ENCODE data around the gene KDM6A.
"Not testable (repeated sequence)": the region's sequence is repeated elsewhere in the genome, so short reads cannot be mapped to it uniquely, and the experiment has no call there.

The KDM6A gene

DNA sequence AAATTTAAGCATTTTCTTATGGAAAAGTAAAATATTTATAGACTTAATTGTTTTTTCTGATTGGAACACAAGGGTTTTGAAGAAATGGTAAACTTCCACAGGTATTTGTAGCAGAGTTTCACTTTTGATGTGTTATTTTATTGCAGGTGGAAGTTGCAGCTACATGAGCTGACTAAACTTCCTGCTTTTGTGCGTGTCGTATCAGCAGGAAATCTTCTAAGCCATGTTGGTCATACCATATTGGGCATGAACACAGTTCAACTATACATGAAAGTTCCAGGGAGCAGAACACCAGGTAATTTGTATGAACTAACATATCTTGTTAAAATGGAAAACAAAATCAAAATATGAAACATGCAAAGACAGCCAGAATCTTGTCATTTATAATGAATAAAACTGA lies 210.3 kb downstream of the KDM6A start:
- DNase-seq (ENCODE audit: low read depth): no peak

GRCh38 chrX:45110494-45110893 lies 237.5 kb downstream of the KDM6A start:
- DNase-seq (ENCODE audit: low read depth): no peak

DNA sequence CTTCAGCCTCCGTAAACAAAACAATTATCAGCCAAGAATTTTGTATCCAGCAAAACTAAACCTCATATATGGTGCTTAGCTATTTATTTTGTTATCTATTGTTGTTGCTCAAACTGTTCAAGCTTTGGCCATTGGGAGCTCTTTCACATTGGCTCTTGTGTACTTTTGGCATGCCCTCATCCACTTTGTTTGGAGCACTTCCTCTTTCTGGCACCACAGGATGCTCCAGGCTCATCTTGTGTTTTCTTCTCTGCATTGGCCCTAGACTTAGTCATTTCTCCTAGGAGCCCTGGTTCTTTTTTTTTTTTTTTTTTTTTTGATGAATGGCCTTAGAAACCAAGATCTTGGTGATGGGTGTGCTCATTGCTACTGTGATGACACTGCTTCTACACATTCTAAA lies 253.2 kb downstream of the KDM6A start:
- no peak for DNase-seq (ENCODE audit: low read depth)

- DNase-seq (ENCODE audit: low read depth): no peak
Observed at GRCh38 chrX:45128896-45129454, 256.0 kb downstream of the KDM6A start.

- no peak for DNase-seq (ENCODE audit: low read depth)
Observed at GRCh38 chrX:45133465-45133864, 260.5 kb downstream of the KDM6A start.

GRCh38 chrX:45134315-45134731 lies 261.3 kb downstream of the KDM6A start:
- no peak for DNase-seq (ENCODE audit: low read depth)

DNA sequence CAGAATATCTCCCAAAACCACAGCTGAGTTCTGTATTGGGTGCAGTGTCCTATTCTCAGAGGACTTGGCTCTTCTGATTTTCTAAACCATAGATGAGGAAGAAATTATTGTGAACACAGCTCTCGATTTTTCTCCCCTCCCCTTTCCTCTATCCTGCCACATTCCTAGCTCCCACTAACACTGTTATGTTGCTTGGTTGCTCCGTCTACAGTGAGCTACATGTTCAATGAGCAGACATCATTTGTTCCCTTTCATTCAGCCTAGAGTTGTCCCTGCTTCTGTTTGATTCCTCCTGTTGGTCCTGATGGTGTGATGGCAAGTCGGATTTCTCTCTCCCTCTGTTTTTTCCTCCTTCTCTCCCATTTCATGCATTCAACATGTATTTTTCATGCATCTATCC lies 261.8 kb downstream of the KDM6A start:
- no peak for DNase-seq (ENCODE audit: low read depth)

- DNase-seq (ENCODE audit: low read depth): not testable (repeated sequence)
Observed at GRCh38 chrX:45135391-45136075, 262.5 kb downstream of the KDM6A start.

GRCh38 chrX:45137531-45137930 lies 264.5 kb downstream of the KDM6A start:
- DNase-seq (ENCODE audit: low read depth): no peak

GRCh38 chrX:45138525-45138924 lies 265.5 kb downstream of the KDM6A start:
- DNase-seq (ENCODE audit: low read depth): no peak

- DNase-seq (ENCODE audit: low read depth): no peak
Observed at GRCh38 chrX:45140812-45141211, 267.8 kb downstream of the KDM6A start.

DNA sequence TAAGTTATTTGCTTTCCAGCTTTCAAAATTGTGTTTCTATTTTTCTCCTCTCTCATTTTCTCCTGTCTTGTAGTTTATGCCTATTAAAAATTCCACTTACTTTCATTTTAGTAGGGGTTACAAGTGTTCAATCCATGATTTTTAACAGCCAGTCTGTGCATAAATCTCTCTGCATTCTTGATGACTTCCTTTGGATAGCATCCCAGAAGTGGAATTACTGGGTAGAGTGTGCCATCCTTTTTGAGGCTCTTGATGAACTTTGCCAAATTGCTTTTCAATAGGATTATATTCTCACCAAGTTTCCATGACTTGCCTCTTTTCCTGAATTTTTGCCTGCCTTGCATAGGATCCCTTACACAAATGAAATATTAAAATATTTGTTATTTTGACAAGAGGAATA lies 269.2 kb downstream of the KDM6A start:
- DNase-seq (ENCODE audit: low read depth): no peak

GRCh38 chrX:45143455-45143854 lies 270.5 kb downstream of the KDM6A start:
- no peak for DNase-seq (ENCODE audit: low read depth)

- no peak for DNase-seq (ENCODE audit: low read depth)
Observed at GRCh38 chrX:45145492-45146215, 272.7 kb downstream of the KDM6A start.

DNA sequence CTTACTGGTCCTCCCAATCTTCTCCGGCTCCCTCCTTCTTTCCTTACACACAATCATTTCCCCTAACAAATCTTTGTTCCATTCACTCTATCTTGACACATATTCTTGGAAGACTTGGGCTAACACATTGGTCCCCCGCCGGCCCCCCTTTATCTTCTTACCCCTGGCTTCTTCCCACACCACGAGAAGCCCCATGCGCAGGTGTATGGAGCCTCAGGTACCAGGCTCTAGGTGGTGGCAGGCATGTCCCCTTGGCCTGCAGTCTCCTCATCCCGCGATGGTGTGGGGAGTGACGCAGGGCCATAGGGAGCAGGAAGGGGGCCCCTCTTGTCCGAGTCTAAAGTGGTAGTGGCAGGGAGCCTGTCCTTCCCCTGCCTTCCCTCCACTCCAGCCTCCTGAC lies 277.8 kb downstream of the KDM6A start:
- no peak for DNase-seq (ENCODE audit: low read depth)

DNA sequence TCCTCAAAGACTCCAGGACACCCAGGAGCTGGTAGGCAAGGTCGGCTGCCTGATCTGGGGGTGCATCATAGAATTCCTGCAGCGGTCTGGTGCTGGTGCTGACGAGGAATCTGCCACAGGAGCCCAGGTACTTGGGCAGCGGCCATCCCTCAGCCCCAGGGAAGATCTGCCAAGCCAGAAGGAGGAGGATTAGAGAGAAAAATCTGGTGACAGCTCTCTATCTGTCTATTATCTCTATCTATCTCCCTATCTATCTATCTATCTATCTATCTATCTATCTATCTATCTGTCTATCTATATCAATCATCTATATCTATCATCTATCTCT lies 281.0 kb downstream of the KDM6A start:
- no peak for DNase-seq (ENCODE audit: low read depth)

DNA sequence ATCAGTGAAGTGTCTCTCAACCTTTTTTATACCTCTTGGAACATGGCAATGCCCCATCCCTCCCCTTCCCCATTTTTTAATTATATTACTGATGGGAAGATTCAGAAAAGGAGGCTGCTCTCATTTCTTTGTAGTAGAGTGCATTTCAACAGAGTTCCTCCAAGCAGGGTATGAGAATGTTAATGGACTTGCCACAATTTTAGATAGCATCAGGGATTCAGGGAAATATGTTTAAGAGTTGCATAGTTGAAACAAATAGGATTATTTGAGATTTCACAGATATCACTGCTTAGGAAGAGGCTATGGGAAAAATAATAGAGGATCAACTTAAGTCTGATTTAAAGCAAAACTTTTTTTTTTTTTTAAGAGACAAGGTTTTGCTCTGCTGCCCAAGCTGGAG lies 281.5 kb downstream of the KDM6A start:
- DNase-seq (ENCODE audit: low read depth): no peak

GRCh38 chrX:45157647-45158046 lies 284.7 kb downstream of the KDM6A start:
- DNase-seq (ENCODE audit: low read depth): no peak
